KBM-7 (cell line): ENCODE measurements around the gene ABCC1.

Experiments
- DNase-seq: peaks from one replicate; pipeline ENCODE4 v3.0.0-alpha.2; 2015
- in situ Hi-C: fragments of 300-500 bp; cut with MboI; formaldehyde crosslinking; loops from 2 replicates; pipeline ENCODE4 v1.14.3; 2020; ENCODE audit warnings: low sequenced_read_pairs, low pct_unique_long_range_greater_than_20kb, mixed read lengths

Gene ABCC1

DNA sequence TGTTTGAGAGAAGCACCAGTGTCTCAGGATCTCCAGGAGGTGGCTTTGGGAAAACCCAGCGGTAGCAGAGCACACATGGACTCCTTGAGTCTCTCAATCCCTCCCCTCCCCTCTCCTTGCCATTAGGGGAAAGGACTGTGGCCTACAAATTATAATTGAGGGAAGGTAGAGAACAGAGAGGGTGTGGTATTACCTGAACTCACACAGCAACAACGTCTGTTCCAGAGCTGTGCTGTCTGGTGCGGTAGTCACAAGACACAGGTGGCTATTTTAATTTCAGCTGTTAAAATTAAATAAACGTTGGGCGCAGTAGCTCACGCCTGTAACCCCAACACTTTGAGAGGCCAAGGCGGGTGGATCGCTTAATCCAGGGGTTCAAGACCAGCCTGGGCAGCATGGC is 163.7 kb downstream of the ABCC1 start:
- DNase-seq = no peak
- in situ Hi-C loops = no loop called here

DNA sequence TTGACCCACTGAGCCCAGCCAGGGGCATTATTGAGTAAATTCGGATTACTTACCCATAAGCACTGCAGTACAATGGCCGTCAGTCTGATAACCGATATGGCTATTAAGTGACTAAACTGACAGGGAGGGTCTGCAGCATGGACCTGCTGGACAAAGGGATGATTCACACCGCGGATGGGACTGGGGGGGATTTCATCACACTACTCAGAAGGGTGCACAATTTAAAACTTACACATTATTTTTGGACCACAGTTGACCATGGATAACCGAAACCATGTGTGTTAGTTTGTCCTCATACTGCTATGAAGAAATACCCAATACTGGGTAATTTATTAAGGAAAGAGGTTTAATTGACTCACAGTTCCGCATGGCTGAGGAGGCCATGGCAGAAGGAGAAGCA is 167.4 kb downstream of the ABCC1 start:
- in situ Hi-C loops = no loop called here
- DNase-seq = no peak

DNA sequence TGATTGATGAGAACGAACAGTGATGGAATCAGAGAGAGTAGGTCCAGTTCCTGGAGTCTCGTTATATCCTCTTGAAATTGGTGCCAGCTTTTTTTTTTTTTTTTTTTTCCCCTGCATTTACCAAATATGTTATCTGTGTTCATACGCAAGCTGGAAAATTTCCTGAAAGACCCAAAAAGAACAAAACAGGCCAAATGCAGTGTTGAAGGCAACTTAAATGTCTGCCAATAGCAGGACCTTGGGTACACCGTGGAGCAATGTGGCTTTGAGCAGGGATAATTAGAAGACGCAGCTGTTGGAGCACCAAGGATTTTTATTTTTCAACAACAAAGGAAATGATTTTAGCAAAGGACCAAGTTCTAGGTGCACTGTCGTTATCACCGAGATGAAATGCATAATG is 168.9 kb downstream of the ABCC1 start:
- in situ Hi-C loops = no loop called here
- peak; percentile 18 for DNase-seq

DNA sequence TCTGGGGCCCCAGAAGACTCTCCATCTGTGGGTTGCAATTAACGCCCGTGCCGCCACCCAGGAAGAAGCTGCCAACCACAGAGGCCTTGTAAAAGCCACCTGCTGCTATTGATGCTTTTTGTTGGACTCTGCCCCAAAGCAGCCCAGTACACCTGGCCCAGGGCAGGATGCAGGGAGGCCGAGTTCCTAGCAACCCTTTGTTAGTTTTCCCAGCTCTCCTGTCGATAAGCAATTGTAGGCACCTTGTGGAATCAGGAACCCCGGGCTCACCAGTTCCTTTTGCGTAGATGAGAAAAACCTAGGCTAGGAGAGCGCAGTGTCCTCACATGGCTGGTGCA is 170.6 kb downstream of the ABCC1 start:
- DNase-seq = peak; percentile 24
- in situ Hi-C loops = no loop called here

DNA sequence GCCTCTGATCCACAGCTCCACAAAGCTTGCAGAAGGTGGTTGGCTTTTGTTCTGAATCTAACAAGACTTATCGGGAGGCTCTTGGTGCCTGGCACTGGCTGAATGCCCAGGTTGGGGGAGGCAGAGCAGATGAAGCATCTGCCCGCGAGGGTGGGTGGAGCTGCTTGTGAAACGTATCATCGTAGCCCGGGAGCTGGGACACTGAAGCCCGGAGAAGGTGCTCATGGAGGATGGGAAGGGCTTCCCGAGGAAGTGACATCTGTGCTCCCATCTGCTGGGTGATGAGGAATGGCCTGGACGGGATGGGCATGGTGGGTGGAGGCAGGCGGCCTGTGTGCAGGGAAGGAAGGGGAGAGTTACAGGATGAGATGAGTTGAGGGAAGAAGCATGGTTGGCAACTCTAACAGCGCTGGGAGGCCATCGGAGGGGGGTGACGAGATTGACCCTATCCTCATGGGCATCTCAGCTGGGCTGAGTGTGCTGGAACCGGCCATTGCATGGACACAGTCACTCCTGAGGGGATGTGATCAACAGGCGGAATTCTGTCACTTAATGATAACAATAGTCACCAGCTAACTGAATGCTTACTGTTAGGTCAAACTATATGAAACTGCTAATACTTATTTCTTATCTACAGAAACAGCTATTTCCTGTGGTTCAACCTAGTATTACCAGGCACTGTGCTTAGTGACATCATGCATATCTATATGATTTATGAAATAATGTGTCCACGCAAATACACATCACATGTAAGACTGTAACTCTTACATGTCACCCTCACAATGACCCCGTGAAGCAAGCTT is 171.2 kb downstream of the ABCC1 start:
- peak; percentile 62 for DNase-seq
- in situ Hi-C loops = no loop called here

DNA sequence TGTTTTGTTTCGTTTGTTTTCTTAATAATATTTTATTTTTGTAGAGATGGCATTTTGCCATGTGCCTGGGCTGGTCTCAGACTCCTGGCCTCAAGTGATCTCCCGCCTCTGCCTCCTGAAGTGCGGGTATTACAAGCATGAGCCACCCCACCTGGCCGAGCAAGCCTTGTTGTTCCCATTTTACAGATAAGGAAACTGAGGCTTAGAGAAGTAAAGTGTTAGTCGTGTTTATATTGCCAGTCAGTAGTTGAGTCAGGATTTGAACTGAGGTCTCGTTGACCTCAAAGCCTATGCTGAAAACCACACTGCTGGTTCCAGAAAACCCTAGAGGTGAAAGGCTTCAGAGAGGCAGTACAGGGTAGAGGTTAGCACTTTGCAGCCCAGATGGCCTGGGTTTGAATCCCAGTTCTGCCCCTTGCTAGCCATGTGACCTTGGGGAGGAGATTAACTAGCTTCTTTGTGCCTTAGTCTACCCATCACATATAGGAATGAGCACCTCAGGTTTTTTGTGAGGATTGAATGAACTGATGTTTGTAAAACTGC is 171.8 kb downstream of the ABCC1 start:
- in situ Hi-C loops = no loop called here
- no peak for DNase-seq

DNA sequence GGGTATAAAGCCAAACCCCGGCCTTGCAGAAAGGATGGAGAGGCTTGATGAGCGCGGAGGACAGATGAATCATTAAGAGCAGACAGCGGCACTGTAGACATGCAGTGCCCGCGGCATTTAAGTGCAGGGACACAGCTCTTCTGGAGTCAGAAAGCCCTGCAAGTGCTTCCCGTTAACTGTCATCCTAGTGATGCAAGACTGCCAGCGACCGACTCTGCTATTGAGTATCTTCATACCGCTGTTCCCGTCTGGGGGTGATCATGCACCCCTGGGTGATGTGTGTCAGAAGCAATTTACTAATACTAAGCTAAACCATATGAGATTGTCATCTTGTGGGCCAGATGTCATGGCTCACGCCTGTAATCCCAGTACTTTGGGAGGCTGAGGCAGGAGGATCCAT is 172.8 kb downstream of the ABCC1 start:
- DNase-seq = no peak
- in situ Hi-C loops = no loop called here

DNA sequence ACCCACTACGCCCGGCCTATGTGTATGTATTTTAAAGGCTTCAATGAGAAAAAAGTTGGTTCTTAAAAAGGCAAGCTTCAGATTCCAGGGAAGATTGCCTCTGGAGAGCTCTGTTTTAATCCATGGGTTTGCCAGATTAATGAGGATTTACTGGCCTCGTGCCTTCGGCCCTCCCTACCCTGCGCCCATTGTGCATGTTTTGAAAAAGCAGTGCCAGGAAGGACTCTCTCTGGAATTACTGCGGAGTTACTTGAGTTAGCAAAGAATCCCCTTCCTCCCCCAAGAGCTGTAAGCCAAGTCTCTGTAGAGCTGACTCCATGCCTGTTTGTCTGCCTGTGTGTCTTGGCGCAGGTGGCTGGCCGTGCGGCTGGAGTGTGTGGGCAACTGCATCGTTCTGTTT is 175.0 kb downstream of the ABCC1 start:
- in situ Hi-C loops = no loop called here

DNA sequence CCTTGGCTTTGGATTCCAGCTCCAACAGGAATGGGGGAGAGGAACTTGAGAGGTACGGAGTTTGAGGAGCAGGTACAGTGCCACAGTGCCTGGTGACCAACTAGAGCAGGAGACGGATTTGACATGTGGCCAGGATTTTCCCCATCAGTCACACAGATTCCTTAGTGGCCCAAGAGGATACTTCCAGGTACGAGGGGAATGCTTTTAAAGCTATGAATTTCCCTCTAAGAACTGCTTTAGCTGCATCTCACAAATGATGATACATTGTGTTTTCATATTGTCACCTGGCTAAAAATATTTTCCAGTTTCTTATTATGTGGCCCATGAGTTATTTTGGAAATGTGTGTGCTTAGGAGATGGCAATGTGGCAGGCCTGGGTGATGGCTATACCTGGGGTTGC is 175.6 kb downstream of the ABCC1 start:
- in situ Hi-C loops = no loop called here
- DNase-seq = no peak

More for the DNA sequence above, 175.0 kb downstream of the ABCC1 start:
- no peak for DNase-seq

DNA sequence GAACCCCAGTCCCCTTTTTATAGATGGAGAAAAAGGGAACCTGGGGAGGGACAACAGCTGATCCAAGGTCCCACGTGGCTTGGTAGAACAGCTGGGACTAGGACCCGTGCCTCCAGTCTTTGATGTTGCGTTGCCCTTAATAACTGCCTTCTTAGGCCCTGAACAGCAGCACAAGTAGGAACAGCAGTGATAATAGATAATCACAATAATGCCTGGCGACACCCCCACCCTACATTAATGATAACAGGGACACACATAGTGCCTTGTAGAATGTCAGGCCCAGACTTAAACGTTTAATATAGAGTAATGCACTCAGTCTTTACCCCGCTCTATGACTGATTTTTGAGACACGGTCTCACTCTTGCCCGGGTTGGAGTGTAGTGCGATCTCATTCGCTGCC is 177.5 kb downstream of the ABCC1 start:
- DNase-seq = no peak
- in situ Hi-C loops = no loop called here

DNA sequence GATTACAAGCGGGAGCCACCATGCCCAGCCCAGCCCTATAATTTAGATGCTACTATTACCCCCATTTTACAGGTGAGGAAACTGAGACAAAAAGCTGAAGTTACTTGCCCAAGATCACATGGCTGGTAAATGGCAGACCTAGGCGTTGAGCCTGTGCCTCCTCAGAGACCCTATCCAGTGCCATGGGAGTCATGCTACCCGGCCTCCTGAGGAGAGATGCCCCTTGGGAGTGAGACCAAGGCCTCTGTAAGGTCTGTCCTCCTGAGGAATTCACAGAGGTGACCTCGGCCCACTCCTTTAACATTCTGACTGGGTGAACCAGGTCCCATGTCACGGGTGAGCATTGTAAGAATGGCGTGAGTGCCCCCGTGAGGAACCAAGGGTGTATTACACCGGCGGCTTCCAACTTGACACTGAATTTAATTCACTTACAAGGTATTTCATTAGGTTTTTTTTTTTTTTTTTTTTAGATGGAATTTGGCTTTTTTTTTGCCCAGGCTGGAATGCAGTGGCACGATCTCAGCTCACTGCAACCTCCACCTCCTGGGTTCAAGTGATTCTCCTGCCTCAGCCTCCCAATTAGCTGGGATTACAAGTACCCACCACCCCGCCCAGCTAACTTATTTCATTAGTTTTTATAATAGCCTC is 178.2 kb downstream of the ABCC1 start:
- in situ Hi-C loops = no loop called here
- DNase-seq = peak; percentile 90

DNA sequence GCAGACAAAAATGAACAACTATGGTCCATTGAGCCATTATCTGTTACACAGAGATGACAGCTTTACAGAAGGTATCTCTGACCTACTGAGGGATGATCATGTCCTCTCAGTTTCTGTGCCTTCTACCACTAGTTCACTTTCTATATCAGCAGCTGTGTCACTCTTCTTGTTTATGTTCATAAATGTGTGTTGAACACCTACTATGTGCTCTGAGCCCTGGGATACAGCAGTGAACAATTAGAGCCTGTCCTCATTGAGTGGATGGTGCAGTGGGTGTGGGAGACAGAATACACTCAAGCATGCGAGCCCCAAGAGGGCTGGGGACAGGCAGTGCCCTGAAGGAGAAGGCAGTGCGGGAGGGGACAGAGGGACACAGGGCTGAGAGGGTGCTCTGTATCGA is 181.8 kb downstream of the ABCC1 start:
- no peak for DNase-seq
- in situ Hi-C loops = no loop called here

DNA sequence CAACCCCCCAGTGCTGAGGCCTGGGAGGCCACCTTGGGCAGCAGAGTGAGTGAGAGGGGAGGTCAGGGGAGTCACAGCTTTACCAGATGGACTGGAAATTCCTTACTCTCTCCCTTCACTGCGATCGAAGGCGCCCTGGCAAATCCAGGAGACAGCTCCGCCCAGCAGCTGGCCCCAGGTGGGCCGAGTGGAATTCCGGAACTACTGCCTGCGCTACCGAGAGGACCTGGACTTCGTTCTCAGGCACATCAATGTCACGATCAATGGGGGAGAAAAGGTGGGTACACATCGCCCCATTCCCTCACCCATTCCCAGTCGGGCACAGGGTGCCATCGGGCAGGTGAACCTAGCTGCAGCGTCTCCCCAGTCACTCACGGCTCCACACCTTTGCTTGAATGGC is 182.2 kb downstream of the ABCC1 start:
- in situ Hi-C loops = no loop called here
- no peak for DNase-seq

DNA sequence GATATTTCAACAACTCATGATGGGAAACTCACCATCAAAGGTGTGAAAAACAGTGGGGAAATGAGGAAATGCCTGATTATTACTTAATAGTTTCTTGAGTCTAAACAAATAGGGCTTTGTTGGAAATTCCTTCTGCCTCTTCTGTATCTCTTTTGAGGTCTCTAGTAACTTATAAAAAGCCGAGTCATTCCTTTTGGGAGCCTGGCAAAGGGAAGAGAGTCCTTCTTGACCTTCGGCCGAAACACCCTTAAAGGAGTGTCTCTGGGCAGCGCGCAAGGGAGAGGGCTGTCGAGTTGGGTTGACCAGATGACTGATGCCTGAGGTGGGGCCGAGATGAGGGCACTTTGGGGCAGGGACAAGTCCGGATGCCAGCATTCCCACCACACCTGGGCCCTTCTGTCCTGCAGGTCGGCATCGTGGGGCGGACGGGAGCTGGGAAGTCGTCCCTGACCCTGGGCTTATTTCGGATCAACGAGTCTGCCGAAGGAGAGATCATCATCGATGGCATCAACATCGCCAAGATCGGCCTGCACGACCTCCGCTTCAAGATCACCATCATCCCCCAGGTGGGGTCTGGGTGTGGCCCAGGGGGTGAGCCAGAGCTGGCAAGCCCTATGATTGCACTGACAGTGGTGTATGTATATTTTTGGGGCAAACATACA is 184.7 kb downstream of the ABCC1 start:
- in situ Hi-C loops = no loop called here
- DNase-seq = no peak

DNA sequence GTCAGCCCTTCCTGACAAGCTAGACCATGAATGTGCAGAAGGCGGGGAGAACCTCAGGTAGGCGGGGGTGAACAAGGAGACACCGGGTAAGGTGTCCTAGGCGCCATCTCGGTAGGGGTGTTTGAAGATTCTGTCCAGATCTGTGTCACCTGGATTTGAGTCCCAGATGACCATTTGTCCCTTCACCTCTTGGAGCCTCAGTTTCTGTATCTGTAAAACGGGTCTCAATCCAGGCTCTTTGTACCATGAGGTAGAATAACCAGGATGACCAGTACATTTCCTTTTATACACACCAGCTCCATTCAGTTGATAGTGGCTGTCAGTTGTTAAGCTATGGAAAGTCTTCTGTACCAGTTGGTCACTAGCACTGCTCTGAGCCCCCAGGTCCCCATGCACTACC is 187.2 kb downstream of the ABCC1 start:
- in situ Hi-C loops = no loop called here
- no peak for DNase-seq

DNA sequence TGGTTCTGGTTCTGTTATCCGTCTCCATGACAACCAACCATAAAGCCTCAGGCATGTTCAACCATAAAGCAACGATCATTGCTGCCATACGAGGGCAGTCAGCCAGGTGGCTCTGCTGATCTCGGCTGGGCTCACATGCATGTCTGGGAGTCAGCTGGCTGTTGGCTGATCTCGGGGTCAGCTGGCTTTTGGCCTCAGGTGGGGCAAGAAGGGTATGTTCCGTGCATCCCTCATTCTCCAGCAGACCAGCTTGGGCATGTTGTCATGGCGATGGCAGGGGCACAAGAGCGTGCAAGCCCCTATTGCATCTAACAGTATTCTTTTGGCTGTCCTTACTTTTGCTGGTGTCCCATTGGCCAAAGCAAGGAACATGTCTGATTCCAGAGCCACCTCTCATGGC is 187.7 kb downstream of the ABCC1 start:
- no peak for DNase-seq
- in situ Hi-C loops = no loop called here

DNA sequence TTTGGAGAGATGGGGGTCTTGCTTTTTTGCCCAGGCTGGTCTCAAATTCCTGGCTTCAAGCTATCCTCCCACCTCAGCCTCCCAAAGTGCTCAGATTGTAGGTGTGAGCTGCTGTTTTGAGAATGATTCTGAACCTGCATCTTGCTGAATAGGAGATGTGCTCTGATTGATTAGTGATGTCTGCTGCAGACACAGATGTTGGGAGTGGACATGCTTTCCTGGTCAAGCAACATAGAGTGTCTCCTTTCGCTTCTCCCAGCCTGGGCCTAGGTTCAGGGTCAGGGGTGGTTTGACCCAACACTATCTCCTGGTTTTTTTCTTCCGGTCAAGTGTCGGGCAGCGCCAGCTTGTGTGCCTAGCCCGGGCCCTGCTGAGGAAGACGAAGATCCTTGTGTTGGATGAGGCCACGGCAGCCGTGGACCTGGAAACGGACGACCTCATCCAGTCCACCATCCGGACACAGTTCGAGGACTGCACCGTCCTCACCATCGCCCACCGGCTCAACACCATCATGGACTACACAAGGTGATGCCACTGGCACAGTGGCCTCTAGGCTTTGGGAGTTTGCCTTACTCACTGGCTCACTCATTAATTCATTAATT is 188.7 kb downstream of the ABCC1 start:
- DNase-seq = no peak
- in situ Hi-C loops = no loop called here

DNA sequence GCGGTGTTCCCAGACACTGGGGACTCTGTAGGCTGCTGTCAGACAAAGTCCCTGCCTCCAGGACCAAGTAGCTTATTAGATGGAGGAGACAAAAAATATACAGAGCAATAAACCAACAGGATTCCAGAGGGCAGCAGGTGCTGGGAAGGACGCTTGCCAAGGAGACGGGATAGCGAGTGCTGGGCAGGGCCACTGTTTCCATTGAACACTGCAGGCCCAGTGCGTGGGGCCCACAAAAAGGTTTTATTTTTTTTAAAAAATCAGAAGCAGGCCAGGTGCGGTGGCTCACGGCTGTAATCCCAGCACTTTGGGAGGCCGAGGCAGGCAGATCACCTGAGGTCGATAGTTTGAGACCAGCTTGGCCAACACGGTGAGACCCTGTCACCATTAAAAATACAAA is 189.6 kb downstream of the ABCC1 start:
- in situ Hi-C loops = no loop called here
- no peak for DNase-seq

DNA sequence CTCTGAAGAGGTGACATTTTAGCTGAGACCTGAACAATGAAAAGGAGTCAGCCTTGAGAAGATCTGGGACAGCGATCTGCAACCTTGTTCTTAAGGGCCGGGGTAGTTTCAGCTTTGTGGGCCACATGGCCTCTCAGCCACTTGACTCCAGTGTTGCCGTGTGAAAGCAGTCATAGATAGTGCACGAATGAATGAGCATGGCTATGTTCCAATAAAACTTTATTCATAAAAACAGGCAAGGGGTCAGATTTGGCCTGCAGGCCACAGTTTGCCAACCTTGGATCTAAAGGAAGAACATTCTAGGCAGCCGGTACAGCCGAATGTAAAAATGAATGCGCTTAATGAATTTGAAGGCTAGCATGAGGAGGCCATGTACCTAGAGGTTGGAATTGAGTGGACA is 190.4 kb downstream of the ABCC1 start:
- no peak for DNase-seq
- in situ Hi-C loops = no loop called here

DNA sequence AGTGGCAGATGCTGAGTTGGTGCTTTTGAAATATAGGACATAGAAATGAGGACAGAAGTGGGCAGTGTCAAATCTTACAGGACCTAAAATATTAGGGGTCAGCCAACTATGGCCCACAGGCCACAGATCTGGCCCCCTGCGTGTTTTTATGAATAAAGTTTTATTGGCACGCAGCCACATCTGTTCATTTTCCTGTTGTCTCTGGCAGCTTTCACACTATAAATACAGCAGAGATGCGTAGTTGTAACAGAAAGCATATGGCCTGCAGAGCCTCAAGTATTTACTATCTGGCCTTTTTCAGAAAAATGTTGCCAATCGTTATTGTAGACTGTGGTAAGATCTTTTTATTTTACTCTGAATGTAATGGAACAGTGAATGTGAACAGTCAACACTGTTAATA is 191.1 kb downstream of the ABCC1 start:
- in situ Hi-C loops = no loop called here
- no peak for DNase-seq
